Measurements from ENCODE around the gene CFAP90.

The CFAP90 gene

GRCh38 chr5:7827610-7828009 lies 23.3 kb downstream of the CFAP90 start:
- no peak for DNase-seq (ENCODE audit: insufficient read length, low spot score)
- FAIRE-seq = no peak
- TF ChIP-seq, protein P1, sequence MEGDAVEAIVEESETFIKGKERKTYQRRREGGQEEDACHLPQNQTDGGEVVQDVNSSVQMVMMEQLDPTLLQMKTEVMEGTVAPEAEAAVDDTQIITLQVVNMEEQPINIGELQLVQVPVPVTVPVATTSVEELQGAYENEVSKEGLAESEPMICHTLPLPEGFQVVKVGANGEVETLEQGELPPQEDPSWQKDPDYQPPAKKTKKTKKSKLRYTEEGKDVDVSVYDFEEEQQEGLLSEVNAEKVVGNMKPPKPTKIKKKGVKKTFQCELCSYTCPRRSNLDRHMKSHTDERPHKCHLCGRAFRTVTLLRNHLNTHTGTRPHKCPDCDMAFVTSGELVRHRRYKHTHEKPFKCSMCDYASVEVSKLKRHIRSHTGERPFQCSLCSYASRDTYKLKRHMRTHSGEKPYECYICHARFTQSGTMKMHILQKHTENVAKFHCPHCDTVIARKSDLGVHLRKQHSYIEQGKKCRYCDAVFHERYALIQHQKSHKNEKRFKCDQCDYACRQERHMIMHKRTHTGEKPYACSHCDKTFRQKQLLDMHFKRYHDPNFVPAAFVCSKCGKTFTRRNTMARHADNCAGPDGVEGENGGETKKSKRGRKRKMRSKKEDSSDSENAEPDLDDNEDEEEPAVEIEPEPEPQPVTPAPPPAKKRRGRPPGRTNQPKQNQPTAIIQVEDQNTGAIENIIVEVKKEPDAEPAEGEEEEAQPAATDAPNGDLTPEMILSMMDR (IDR thresholded peaks at IDR 0.05; ENCODE audit: insufficient read depth, missing control alignments) = no peak

- TF ChIP-seq, protein P1 (IDR thresholded peaks at IDR 0.05; ENCODE audit: insufficient read depth, missing control alignments) = no peak
- no peak for FAIRE-seq
Observed at GRCh38 chr5:7825630-7826029, 25.3 kb downstream of the CFAP90 start.

GRCh38 chr5:7824995-7825394 lies 25.9 kb downstream of the CFAP90 start:
- no peak for FAIRE-seq
- TF ChIP-seq, protein P1 (IDR thresholded peaks at IDR 0.05; ENCODE audit: insufficient read depth, missing control alignments) = no peak
- no peak for DNase-seq (ENCODE audit: insufficient read length, low spot score)

More at GRCh38 chr5:7825630-7826029, 25.3 kb downstream of the CFAP90 start:
- no peak for DNase-seq (ENCODE audit: insufficient read length, low spot score)

- DNase-seq (ENCODE audit: insufficient read length, low spot score) (no peak), FAIRE-seq (no peak)
- TF ChIP-seq, protein P1 (IDR thresholded peaks at IDR 0.05; ENCODE audit: insufficient read depth, missing control alignments) = no peak
Observed at GRCh38 chr5:7823594-7823993, 27.3 kb downstream of the CFAP90 start.

GRCh38 chr5:7822449-7822848 lies 28.5 kb downstream of the CFAP90 start:
- TF ChIP-seq, protein P1 (IDR thresholded peaks at IDR 0.05; ENCODE audit: insufficient read depth, missing control alignments) = no peak
- FAIRE-seq (no peak), DNase-seq (ENCODE audit: insufficient read length, low spot score) (no peak)

GRCh38 chr5:7816535-7816901 lies 34.4 kb downstream of the CFAP90 start:
- TF ChIP-seq, protein P1 (IDR thresholded peaks at IDR 0.05; ENCODE audit: insufficient read depth, missing control alignments) = no peak
- DNase-seq (ENCODE audit: insufficient read length, low spot score) = no peak
- FAIRE-seq = no peak

DNA sequence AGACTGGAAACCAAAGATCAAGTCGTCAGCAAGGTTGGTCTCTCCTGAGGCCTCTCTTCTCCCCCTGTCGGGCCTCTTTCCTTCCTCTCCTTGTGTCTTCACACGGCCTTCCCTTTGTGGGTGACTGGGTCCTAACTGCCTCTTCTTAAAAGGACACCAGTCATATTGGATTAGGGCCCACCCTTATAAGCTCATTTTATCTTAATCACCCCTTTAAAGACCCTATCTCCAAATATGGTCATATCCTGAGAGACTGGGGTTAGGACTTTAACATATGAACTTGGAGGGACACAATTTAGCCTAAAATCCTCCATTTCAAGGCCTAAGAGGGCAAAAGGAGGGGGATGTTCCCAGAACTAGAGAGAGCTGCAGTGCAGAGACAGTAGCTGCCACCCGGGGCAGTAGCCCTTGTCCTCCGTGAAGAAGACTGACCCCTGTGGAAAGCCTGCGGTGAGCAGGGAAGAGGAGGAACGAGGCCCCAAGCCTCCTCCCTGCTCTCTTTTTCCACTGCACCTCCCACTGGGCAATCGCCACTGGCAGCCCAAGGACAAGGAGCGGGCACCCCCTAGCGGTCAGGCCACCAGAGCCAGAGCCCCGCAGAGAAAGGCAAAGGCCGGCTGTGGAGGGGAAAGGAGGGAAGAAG lies 34.9 kb downstream of the CFAP90 start:
- TF ChIP-seq, protein P1 (IDR thresholded peaks at IDR 0.05; ENCODE audit: insufficient read depth, missing control alignments) = peak; percentile 86
- no peak for FAIRE-seq
- no peak for DNase-seq (ENCODE audit: insufficient read length, low spot score)
